Activated effector memory CD4-positive, alpha-beta T cell treated with Interleukin-2 at 50 U/mL for 16 hours (primary cell): ENCODE measurements around the gene ITGA2B.
"Not testable (repeated sequence)": the region's sequence is repeated elsewhere in the genome, so short reads cannot be mapped to it uniquely, and the experiment has no call there.

Experiments used
- DNase-seq: peaks from one replicate; pipeline ENCODE4 v3.0.0-alpha.2; 2020

ITGA2B gene

DNA sequence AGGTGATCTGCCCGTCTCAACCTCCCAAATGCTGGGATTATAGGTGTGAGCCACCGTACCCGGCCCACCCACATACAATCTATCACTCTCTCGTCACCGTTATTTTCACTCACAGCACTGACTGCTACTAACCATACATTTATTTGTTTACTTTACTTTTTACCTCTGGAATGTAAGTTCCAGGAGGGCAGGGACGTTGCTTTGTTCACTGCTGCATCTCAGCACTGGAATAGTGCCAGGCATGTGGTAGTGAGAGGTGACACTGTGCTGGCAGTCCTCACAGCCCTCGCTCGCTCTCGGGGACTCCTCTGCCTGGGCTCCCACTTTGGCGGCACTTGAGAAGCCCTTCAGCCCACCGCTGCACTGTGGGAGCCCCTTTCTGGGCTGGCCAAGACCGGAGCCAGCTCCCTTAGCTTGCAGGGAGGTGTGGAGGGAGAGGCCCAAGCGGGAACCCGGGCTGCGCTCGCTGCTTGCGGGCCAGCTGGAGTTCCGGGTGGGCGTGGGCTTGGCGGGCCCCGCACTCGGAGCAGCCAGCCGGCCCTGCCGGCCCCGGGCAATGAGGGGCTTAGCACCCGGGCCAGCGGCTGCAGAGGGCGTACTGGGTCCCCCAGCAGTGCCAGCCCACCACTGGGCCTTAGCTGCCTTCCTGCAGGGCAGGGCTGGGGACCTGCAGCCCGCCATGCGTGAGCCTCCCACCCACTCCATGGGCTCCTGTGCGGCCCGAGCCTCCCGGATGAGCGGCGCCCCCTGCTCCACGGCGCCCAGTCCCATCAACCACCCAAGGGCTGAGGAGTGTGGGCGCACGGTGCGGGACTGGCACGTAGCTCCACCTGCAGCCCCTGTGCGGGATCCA, 20.8 kb downstream of the ITGA2B start:
- not testable (repeated sequence) for DNase-seq

DNA sequence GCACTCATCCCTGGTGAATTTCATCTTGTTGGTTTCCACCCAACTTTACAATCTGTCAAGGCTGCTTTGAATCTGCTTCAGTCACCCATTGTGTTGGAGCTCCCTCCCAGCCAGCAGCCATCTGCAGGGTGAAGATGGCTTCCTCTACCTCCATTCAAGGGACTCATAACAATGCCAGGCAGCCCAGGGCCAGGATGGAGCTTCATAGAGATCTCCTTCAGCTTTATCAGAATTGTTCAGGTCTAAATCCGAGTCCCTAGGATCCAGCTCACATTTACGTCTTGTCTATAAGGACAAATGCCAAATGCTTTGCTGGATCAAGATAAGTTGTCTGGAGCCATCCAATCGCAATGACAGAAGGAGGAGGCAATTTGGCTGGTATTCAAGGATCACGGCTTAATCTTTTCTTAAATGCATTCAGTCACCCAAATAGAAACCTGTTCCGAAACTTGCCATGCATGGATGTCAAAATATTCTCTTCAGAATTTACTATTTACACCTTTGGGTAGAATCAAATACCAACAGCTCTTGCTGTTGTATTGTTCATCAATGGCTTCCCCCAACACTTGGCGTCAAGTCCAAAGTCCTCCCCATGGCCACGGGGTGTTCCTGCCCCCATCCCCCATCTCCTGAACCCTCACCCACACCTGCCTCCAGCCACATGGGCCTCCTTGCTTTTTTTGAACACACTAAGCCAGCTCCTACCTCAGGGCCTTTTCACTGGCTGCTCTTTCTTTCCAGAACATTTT, 22.0 kb downstream of the ITGA2B start:
- no peak for DNase-seq

DNA sequence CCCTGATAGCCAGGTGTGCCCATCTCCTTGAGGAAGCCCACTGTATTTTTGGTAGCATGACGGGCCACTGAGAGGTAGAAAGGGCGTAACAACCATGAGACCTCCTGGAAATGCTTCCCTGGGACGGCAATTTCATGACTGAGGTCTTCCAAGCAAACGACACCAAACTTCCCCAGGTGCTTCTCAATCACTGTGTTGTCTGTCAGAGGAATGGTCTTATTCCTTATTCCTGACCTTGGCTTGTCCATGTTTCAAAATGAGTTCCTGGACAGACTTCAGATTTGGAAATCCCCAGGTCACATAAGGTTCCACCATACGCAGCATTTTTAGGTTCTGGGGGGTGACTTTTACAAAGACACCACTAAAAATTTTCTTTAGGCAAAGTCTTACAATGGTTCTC, 24.4 kb downstream of the ITGA2B start:
- not testable (repeated sequence) for DNase-seq

DNA sequence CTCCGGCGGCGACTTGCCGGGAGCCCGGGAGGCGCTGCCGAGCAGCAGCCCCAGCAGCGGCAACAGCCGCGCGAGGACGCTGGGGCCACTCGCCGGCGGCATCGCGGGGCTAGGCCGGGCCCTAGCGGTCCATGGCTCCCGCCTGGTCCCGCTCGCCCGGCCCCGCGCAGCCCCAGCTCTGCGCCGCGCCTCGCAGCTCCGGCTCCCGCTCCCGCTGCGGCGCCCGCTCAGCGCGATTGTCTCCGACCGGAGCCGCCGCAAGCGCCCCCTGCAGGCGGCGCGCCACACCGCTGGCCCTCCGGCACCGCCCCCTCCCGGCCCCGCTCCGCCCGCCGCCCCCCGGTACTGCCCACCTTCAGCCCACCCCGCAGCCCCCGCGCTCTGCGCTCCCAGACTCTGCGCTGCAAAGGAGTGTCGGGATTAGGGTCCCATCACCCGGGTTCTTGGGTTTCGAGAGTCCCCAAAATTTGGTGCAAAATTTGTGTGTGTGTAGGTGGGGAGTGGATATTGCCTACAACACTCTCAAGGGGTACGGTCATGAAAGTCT, 25.8 kb downstream of the ITGA2B start, which contains the start of gene FAM171A2:
Gene FAM171A2, minus strand, starts transcription at position 241 of the 547 bp plus-strand sequence. Its CDS starts 139 bp downstream, at position 102.
- DNase-seq: peak; percentile 53

DNA sequence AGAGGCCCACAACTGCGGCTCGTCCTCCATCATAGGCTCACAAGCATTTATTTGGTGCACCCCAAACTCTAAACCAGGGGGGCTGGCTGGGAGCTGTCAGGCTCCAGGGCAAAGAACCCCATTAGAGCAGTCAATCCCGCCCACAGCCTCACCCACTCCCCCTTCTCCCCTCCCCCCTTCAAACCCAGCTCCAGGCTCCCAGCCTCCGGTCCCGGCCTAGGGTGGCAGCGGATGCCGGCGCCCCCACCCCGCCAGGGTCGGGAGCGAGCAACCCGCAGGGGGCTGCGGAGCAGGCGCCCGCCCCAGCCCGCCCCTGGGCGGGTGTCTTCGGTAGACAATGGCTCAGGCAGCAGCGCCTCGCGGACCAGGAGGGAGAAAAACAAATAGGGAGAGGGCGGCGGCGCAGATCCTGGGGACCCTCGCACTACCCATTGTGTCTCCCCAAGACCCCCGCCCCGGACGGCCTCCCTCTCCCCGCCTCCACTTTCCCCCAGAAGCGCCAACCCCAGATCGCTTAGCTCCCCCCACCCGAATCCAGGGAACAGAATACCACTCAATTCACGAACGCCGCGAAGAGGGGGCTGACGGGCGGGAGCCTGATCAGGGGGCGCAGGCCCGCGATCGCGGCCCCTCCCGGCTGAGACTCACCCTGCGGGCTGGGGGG, 26.4 kb downstream of the ITGA2B start:
- peak; percentile 11 for DNase-seq

DNA sequence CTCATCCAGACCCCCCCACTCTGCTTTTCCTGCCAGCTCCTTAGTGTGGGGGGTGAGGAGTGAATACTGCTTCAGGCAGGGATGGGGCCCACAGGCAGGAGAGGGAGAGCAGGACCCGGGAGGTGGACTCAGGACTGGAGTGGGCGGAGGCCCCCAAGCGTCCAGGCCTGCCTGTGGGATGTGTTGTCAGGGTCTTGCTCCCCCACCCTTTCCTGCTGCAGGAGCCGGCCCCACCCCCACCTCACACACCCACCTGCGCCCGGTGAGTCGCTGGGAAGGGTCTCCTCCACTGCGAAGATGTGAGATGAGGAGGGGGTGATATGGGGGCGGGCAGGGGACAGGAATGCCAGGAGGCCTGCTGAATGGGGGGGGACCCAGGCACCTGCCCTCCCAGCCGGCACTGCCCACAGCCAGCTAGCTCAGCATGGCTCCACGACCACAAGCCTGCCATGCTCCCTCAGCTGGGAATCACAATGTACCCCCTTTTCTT, 26.9 kb downstream of the ITGA2B start:
- no peak for DNase-seq

DNA sequence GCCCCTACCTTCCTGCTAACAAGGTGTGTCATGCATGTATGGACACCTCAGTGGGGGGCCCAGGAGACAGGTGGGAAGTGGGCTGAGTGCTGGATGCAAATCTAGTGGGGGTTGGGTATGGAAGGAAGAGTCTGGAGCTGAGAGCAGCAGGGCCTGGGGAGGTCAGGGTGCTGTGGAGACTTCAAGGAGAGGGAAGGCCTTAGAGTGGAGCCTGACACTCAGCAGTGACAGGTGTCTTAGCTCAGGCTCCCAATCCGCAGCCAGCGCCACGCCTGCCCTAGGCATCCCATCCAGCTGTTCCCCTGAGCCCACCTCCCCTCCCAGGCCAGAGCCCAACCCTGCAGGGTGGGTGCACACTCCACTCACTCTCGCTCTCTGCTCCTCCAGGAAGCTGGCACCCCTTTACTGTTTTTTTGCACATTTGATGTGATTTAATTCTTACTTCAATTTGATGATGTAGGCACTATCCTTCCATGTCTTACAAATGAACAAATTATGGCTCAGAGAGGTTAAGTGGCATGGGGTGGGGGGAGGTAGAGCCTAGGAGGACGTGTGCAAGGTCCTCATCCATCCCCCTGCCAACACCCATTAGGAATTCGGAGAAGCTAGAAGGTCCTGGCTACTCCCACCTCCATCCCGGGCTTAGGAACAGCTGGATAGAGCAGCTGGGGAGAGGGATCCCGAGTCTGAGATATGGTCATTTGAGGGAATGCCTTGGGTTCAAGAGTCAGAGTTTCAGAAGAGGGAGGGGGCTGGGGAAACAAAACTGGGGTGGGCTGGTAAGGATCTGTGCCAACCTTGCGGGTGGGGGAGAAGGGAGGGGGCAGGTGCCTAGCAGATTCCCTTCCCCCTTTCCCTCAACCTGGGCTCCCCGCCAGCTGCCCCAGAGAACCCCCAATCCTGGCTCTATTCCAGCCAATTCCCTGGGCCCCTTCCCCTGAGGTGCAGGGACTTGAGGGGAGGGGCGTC, 27.9 kb downstream of the ITGA2B start:
- DNase-seq: no peak

DNA sequence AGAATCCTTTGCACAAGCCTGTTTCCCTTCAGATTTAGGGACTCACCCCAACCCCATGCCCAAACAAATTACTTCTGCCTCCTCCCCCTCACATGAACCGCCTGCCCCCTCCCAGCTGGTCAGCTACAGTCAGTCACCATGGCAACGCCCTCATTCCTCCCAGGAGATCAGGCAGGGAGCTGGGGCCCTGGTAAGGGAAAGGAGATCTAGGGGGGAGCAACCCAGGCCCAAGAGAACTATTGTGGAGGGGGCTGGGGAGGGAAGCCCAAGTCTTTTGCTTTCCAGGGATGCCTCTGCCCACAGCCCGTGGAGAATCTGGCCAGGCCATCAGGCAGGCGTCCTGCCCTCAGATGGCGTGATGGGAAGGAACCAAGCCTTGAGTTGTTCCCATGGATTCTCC, 28.6 kb downstream of the ITGA2B start:
- DNase-seq: no peak

DNA sequence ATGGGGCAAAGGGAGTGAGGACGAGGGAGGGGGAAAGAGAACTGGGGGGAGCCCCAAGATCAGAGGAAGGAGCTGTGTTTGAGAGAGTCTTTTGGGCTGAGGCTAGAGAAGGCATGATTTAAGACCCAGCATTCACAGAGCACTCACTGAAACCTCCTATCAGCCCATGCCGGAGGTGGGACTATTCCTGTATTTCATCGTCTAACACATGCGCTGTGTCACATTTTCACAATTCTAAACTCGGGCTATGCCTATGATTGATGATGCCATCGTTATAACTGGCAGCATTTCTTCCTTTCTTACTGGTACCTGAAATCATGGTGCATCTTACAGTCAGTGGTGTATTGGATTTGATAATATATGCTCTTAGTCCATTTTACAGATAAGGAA, 29.3 kb downstream of the ITGA2B start:
- no peak for DNase-seq

DNA sequence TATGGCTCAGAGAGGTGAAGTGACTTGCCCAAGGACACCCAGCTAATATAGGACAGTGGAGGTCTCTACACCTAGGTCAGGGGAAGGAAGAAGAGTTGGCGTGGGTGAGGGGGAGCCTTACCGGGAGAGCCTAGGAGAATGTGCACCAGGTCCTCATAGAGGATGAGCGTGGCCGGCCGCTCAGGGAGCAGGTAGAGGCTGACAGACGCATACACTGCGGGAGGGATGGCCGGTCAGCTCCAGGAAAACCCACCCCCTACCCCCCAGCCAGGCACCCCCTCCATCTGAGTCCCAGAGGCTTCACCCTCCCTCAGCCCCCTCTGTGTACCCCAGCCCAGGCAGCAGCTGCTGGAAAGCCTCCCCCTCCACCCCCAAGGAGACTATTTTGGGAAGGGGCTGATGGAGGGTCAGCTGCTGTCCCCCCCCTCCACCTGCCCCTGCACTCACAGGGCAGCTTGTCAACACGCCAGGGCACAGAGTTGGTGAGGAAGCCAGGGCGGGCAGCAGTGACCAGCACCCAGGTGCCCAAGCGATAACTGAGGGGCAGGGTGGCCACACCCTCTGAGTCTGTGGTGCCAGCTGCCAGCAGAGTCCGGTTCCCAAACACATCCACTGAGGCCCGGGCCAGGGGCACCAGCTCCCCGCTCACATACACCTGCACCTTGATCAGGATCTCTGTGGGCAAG, 29.8 kb downstream of the ITGA2B start:
- no peak for DNase-seq

DNA sequence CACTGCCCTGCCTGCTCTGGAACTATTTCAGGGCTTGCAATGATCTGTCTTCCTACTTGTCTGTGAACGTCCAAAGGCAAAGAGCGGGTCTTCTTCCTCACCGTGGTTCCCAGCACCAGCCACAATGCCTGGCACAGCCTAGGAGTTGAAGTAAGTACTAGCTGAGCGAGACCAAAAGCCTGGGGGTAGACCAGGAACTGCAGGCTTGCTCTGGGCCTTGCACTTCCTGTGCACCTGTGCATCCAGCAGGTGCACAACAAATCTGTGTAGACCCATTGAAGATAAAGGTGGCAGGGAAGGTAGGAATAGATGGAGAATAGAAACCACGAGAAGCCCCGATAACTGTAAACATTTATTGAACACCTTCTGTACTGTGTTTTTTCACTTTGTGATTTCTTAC, 30.4 kb downstream of the ITGA2B start:
- no peak for DNase-seq

DNA sequence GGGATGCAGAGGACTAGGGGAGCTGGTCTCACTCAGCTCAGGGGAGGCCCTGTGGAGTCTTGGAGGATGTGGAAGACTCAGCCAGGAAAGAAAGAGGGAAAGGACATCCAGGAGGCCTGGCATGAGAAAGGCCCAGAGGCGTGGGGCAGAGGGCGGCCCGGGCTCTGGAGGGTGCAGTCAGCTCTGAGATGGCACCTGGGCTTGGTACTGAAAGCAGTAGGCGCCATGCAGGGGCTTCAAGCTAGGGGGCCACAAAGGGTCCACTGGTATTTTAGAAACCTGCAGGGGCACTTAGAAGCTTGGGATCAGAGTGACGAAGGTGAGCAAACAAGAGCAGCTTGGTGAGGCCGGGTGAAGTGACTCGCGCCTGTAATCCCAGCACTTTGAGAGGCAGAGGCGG, 31.4 kb downstream of the ITGA2B start:
- DNase-seq: no peak

DNA sequence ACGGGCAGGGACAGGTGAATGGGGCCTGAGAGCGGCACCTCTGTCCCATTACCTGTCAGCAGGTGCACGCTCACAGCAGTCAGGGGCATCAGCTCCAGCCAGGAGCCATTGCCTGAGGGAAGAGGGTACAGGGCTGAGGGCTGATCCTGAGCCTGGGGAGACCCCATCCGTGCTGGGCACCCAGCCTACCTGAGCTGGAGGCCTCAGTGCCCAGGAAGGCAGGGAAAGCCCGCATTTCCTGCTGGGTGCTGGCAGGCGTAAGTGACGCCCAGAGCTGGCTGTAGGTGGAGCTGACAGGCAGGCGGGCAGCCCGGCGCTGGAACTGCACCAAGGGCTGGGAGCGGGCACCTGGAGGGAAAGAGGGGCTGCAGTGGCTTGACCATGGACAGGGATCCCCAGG, 33.2 kb downstream of the ITGA2B start:
- no peak for DNase-seq

DNA sequence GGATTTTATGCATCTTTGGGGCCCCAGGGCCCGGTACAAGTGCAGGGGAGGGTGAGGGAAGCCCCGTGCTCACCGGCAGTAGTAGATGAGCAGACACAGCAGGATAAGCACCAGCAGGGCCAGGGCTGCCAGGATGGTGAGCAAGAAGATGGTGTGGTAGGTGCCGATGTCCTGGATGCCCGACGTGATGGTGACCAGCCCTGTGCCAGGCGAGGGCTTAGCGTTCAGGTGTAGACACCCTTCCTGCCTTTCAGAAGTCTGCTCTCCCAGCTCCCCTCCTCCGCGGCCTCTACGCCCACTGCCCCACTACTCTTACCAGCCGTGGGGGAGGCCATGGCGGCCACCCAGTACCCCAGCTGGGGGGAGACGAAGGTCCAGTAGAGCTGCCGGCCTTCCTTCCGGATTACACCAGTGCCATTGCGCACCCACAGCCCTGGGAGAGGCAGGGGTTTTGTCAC, 33.8 kb downstream of the ITGA2B start:
- no peak for DNase-seq

DNA sequence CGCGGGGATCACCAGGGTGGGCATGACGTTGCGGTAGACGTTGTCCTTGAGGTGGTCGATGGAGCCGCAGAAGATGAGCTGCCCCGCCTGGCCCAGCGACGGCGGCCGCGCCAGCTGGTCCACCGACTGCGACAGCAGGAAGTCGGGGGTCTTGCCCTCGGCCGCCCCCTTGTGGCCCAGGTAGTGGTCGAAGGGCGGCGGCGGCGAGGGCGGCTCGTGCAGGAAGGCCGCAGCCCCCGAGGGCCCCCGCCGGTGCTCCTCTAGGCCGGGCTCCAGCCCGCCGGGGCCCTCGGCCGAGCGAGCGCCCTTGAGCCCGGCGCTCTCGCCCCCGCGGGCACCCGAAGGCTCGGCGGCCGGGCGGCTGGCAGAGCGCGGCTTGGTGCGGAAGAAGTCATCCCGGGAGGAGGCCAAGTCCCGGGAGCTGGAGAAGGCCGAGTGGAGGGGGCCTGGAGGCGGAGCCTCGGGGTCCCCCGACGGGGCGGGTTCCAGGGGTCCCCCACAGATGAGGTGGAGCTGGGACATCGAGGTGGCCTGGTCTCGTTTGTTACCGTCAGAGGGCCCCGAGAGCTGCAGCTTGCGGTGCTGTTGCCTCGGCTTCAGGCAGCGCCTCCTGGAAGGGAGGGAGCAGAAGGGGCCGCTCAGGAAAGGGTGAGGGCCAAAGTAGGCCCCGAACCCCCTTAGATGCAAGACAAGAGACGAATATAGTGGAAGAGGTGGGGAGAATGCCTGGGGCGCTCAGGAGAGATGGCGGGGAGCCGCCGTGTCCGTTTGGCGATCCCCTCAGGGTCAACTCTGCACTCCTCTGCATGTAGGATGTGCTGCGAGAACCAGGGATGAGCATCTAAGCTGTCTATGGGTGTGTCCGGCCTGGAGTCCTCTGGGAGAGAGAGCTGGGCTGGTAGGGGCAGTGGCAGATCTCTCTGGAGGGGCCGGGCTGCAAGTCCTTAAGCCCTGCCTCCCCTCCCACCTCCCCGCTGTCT, 34.6 kb downstream of the ITGA2B start:
- DNase-seq: peak; percentile 26

DNA sequence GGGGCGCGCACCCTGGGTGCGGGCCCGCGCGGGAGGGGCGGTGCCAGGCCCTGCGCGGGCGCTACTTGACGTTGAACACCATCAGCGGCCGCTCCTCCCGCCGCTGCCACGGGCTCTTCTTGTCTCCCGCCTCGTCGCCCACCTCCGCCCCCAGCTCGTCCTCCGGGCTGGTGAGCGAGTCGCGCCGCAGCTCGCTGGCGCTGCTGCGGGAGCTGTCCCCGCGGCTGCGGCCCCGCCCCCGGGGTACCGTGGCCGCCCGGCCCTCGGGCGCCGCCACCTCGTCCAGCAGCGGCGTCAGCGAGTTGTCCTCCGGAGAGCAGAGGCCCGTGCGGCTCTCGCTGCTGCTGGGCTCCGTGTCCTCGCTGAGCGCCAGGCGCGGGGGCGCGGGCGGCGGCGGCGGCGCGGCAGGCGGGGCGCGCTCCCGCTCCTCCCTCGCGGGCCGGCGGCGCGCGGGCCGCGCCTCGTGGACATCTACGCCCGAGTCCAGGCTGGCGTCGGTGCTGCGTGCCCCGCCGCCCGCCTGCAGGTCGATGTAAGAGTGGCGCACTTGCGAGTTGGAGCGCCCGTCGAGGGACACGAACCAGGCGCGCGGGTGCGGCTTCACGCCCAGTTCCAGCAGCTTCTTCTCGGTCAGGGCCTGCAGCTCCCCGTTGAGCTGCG, 35.6 kb downstream of the ITGA2B start:
- DNase-seq: no peak

DNA sequence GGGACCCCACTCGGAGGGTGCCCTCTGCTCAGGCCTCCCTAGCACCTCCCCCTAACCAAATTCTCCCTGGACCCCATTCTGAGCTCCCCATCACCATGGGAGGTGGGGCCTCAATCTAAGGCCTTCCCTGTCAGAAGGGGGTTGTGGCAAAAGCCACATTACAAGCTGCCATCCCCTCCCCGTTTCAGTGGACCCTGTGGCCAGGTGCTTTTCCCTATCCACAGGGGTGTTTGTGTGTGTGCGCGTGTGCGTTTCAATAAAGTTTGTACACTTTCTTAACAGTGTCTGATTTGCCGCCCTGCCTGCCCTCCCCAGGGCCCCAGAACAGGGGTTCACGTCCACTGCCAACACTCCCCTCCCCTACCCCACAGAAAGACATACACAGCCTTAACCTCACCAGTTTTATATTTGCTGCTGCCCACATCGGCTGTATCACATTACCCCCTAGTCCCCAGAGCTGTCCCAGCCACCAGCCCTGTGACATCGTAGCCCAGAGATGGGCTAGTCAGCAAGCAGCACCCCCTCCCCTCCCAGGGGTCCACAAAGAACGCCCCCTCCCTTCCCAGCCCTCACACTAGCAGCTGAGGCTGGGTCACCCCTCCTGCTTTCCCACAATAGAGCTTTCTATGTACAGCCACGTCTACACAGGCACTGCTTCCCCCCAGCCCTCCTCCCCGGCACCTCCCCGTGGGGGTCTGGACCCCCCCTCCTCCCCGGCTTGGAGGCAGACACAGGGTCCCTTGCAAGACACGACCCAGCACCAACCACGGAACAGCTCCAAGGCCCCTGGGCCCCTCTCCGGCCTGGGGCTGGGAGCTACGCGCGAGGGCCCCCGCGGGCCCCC, 36.4 kb downstream of the ITGA2B start:
- DNase-seq: no peak
